ENCODE measurements around the gene ELF4. TPM values are rescaled to one million over a fixed set of nuclear protein-coding genes. Genes with fewer than 3 reads are reported as not detected.

ELF4 gene
- total RNA-seq, 2 experiments from 2014 or later: 46.0 to 49.5 TPM

- POLR2A ChIA-PET: no interaction called here
- no peak overlapping the region for H3K27ac Mint-ChIP-seq
- H3K27me3 Mint-ChIP-seq: no peaks in the 10 kb centered on the region
These were observed 60.5 kb downstream of the ELF4 start for GRCh38 chrX:130049821-130050220.

DNA sequence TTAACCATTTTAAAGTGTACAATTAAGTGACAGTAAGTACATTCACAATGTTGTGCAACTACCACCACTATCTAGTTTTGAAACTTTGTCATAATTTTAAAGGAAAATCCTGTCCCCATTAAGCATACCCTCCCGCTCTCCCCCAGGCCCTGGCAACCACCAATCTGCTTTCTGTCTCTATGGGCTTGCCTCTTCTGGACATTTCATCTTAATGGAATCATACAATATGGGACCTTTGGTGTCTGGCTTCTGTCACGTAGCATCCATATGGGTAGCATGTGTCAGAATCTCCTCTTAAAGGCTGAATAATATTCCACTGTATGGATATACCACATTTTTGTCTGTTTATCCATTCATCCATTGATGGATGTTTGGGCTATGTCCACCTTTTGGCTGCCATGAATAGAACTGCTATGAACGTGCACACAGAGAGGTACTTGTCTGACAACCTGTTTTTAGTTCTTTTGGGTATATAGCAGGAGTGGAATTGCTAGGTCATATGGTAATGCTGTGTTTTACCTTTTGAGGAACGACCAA, 61.5 kb downstream of the ELF4 start:
- Mint-ChIP-seq H3K4me3 (no peak overlapping the region), H3K4me1 (no peaks in the 10 kb centered on the region)
- POLR2A ChIA-PET: no interaction called here

More at GRCh38 chrX:130049821-130050220, 60.5 kb downstream of the ELF4 start:
- Mint-ChIP-seq H3K4me3 (no peak overlapping the region), H3K4me1 (no peaks in the 10 kb centered on the region), H3K9me3 (no peaks in the 10 kb centered on the region), H3K36me3 (ENCODE audit: low read depth) (peaks cover 2% of the 10 kb centered on the region)
- DNase-seq: no peak
- CTCF ChIA-PET: interaction anchor here (0.7 kb wide), 1 partner anchor 11 kb away, joined by 3 read pairs; no protein-coding TSS in a partner anchor

GRCh38 chrX:130047416-130047815, 62.9 kb downstream of the ELF4 start:
- peaks cover 2% of the 10 kb centered on the region for H3K36me3 Mint-ChIP-seq (ENCODE audit: low read depth)
- H3K4me1 Mint-ChIP-seq: no peaks in the 10 kb centered on the region
- no peaks in the 10 kb centered on the region for H3K27me3 Mint-ChIP-seq
- H3K9me3 Mint-ChIP-seq: no peaks in the 10 kb centered on the region
- DNase-seq: no peak
- CTCF ChIA-PET: interaction anchor here (0.9 to 1.5 kb wide), 5 partner anchors 23 to 451 kb away, joined by 3 read pairs; no protein-coding TSS in a partner anchor
- POLR2A ChIA-PET: no interaction called here
- no peak overlapping the region for H3K27ac Mint-ChIP-seq
- no peak overlapping the region for H3K4me3 Mint-ChIP-seq

More for the DNA sequence above, 61.5 kb downstream of the ELF4 start:
- Mint-ChIP-seq H3K36me3 (ENCODE audit: low read depth) (peaks cover 2% of the 10 kb centered on the region), H3K27me3 (no peaks in the 10 kb centered on the region), H3K9me3 (no peaks in the 10 kb centered on the region), H3K27ac (no peak overlapping the region)
- CTCF ChIA-PET: interaction anchor here (1.1 kb wide), 1 partner anchor 24 kb away, joined by 3 read pairs; no protein-coding TSS in a partner anchor
- DNase-seq: no peak

DNA sequence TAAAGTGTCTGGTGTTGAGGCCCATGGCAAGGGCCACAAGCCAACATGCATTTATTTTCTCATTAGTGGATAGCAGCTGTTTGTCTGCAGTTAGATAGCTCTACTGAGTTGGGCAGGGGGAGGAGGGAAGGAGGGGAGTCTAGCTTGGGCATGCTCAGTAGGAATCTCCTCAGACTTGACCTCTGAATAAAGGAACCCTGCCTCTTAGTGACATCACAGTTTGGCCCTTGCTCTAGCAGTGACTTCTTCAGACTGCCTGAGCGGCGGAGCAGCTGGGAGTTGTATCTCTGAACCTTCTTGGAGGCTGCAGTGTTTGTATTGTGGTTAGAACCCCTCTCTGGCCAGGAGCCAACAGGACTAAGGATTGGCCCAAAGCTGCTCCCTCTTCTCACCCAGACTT, 70.5 kb downstream of the ELF4 start:
- ChIA-PET CTCF (interaction anchor here (0.9 to 2.0 kb wide), 6 partner anchors 11 to 114 kb away, joined by 3 to 9 read pairs (median 4); no protein-coding TSS in a partner anchor), POLR2A (no interaction called here)
- Mint-ChIP-seq H3K27ac (no peak overlapping the region), H3K36me3 (ENCODE audit: low read depth) (no peaks in the 10 kb centered on the region), H3K4me3 (no peak overlapping the region), H3K27me3 (no peaks in the 10 kb centered on the region), H3K4me1 (no peaks in the 10 kb centered on the region), H3K9me3 (no peaks in the 10 kb centered on the region)
- DNase-seq: no peak

GRCh38 chrX:130034178-130034577, 76.1 kb downstream of the ELF4 start:
- H3K27me3 Mint-ChIP-seq: no peaks in the 10 kb centered on the region
- no peak overlapping the region for H3K4me3 Mint-ChIP-seq
- no peaks in the 10 kb centered on the region for H3K36me3 Mint-ChIP-seq (ENCODE audit: low read depth)
- no peak overlapping the region for H3K27ac Mint-ChIP-seq
- ChIA-PET POLR2A (no interaction called here), CTCF (interaction anchor here (0.6 to 1.1 kb wide), 2 partner anchors 41 to 48 kb away, joined by 3 read pairs; no protein-coding TSS in a partner anchor)
- H3K9me3 Mint-ChIP-seq: no peaks in the 10 kb centered on the region
- H3K4me1 Mint-ChIP-seq: no peaks in the 10 kb centered on the region
- DNase-seq: no peak

- H3K27me3 Mint-ChIP-seq: no peaks in the 10 kb centered on the region
- H3K4me3 Mint-ChIP-seq: no peak overlapping the region
- POLR2A ChIA-PET: no interaction called here
- no peak overlapping the region for H3K27ac Mint-ChIP-seq
- H3K36me3 Mint-ChIP-seq (ENCODE audit: low read depth): peaks cover 2% of the 10 kb centered on the region
- no peaks in the 10 kb centered on the region for H3K9me3 Mint-ChIP-seq
- DNase-seq: no peak
- H3K4me1 Mint-ChIP-seq: peaks cover 2% of the 10 kb centered on the region
- CTCF ChIA-PET: interaction anchor here (2.3 kb wide), 1 partner anchor 28 kb away, joined by 6 read pairs; no protein-coding TSS in a partner anchor
These were observed 77.7 kb downstream of the ELF4 start for GRCh38 chrX:130032552-130032951.

DNA sequence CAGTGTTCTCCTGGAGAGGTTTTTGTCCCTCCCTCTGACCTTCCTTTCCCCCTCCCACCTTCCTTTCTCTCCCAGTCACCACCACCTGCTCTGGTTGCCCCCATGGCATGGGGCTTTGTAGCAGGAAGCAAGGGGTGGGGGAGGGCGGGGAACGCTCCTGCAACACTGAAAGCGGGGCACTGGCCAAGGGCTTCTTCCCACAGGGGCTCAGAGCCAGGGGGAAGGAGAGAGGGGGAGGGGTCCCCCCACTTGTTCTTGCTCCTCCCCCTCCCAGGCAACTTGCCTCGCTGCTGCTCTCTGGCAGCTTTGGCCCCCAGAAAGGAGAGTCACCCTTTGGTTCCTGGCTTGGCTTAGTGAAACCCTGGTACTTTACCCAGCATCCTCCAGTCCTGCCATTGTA, 79.5 kb downstream of the ELF4 start:
- Mint-ChIP-seq H3K9me3 (no peaks in the 10 kb centered on the region), H3K4me3 (no peak overlapping the region), H3K27me3 (no peaks in the 10 kb centered on the region), H3K27ac (no peak overlapping the region), H3K4me1 (peaks cover 2% of the 10 kb centered on the region), H3K36me3 (ENCODE audit: low read depth) (peaks cover 2% of the 10 kb centered on the region)
- POLR2A ChIA-PET: no interaction called here
- DNase-seq: no peak
- CTCF ChIA-PET: interaction anchor here (0.7 kb wide), 1 partner anchor 258 kb away, joined by 3 read pairs; no protein-coding TSS in a partner anchor

GRCh38 chrX:130028196-130028595, 82.1 kb downstream of the ELF4 start:
- peak; percentile 51 for DNase-seq
- Mint-ChIP-seq H3K27me3 (no peaks in the 10 kb centered on the region), H3K4me3 (no peak overlapping the region), H3K27ac (no peak overlapping the region), H3K9me3 (no peaks in the 10 kb centered on the region), H3K36me3 (ENCODE audit: low read depth) (peaks cover 3% of the 10 kb centered on the region), H3K4me1 (peaks cover 18% of the 10 kb centered on the region)
- ChIA-PET POLR2A (no interaction called here), CTCF (interaction anchor here (0.6 to 3.0 kb wide), 10 partner anchors 9 to 113 kb away, joined by 3 to 19 read pairs (median 6); no protein-coding TSS in a partner anchor)

DNA sequence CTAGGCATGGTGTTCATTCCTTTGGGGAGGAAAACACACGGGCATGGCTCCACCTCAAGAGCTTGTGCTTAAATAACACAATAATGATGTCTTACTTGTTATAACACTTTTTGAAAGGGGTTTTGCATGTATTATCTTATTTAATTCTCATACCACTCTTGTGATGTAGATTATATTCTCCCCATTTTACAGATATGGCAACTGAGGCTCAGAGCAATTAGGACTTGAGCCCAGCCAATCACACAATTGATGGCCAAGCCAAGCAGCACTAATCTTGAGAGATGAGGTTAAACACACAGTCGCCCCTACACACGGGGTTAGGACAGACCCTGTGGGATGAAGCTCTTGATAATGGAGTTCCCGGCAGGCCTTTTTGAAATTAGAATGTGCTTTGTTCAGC, 82.7 kb downstream of the ELF4 start:
- no peaks in the 10 kb centered on the region for H3K9me3 Mint-ChIP-seq
- peaks cover 3% of the 10 kb centered on the region for H3K36me3 Mint-ChIP-seq (ENCODE audit: low read depth)
- DNase-seq: no peak
- POLR2A ChIA-PET: no interaction called here
- no peak overlapping the region for H3K4me3 Mint-ChIP-seq
- H3K27me3 Mint-ChIP-seq: no peaks in the 10 kb centered on the region
- no peak overlapping the region for H3K27ac Mint-ChIP-seq
- peaks cover 18% of the 10 kb centered on the region for H3K4me1 Mint-ChIP-seq
- CTCF ChIA-PET: interaction anchor here (0.6 to 3.0 kb wide), 9 partner anchors 9 to 112 kb away, joined by 3 to 19 read pairs (median 6); no protein-coding TSS in a partner anchor

GRCh38 chrX:130025256-130025655, 85.0 kb downstream of the ELF4 start:
- Mint-ChIP-seq H3K4me1 (peaks cover 18% of the 10 kb centered on the region), H3K4me3 (no peak overlapping the region), H3K27me3 (no peaks in the 10 kb centered on the region), H3K9me3 (no peaks in the 10 kb centered on the region), H3K27ac (no peak overlapping the region), H3K36me3 (ENCODE audit: low read depth) (peaks cover 3% of the 10 kb centered on the region)
- DNase-seq: no peak
- ChIA-PET CTCF (interaction anchor here (1.1 to 1.5 kb wide), 3 partner anchors 10 to 100 kb away, joined by 3 to 8 read pairs (median 3); no protein-coding TSS in a partner anchor), POLR2A (interaction anchor here (0.6 kb wide), 1 partner anchor 64 kb away, joined by 4 read pairs; no protein-coding TSS in a partner anchor)

DNA sequence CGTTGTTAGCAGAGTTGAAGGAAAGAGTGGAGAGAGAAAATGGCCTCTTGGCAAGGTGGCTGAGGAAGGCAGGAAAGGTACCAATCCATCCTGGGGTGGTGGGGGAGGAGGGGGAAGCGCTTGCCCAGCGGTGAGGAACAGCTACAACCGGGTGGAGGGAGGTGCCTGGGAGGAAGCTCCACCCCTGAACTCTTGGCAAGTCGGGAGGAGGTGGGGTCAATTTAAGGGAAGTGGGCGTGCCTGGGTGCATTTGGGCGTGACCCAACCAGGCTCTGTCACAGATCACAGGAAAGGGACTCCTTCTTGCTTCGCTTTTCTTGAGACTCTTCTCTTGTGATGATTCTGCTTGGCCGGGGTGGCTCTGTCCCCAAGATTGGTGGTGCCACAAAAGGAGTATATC, 86.2 kb downstream of the ELF4 start:
- no peaks in the 10 kb centered on the region for H3K27me3 Mint-ChIP-seq
- ChIA-PET CTCF (interaction anchor here (0.8 to 2.0 kb wide), 9 partner anchors 10 to 138 kb away, joined by 3 to 13 read pairs (median 3); partner anchors contain the start of gene UTP14A), POLR2A (no interaction called here)
- H3K4me1 Mint-ChIP-seq: peaks cover 18% of the 10 kb centered on the region
- peak; percentile 85 for DNase-seq
- no peaks in the 10 kb centered on the region for H3K9me3 Mint-ChIP-seq
- H3K4me3 Mint-ChIP-seq: peak overlapping the region; percentile 22
- H3K36me3 Mint-ChIP-seq (ENCODE audit: low read depth): peaks cover 3% of the 10 kb centered on the region
- peak overlapping the region; percentile 79 for H3K27ac Mint-ChIP-seq

DNA sequence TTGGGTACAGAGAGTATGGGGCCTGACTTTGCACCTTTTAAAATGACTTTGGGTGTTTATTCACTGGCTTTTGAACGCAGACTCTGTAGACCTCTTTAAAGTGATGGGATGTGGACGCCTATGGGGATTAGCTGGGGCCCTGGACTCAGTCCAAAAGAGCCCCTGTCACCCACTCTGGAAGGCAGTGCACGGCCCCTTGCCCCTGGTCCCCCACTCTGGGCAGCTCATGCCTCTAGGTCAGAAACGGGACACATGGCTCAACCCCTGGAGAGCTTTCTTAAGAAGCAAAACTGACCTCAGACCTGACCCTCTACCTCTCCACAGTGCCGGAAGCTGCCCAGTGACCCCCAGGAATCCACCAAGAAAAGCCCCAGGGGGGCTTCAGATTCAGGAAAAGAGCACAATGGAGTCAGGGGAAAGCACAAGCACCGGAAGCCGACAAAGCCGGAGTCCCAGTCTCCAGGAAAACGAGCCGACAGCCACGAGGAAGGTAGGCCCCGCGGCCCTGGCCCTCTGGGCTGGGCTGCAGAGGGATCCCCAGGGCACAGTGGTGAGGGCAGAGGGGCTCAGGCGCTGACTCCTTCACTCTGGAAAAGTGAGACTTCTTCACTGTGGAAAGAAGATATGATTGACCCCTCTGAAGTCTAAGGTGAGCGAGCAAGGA, 89.5 kb downstream of the ELF4 start:
- CTCF ChIA-PET: interaction anchor here (0.8 kb wide), 1 partner anchor 18 kb away, joined by 3 read pairs; no protein-coding TSS in a partner anchor
- no peak for DNase-seq
- POLR2A ChIA-PET: no interaction called here
- H3K36me3 Mint-ChIP-seq (ENCODE audit: low read depth): peaks cover 2% of the 10 kb centered on the region
- peaks cover 15% of the 10 kb centered on the region for H3K4me1 Mint-ChIP-seq
- H3K4me3 Mint-ChIP-seq: no peak overlapping the region
- no peaks in the 10 kb centered on the region for H3K9me3 Mint-ChIP-seq
- H3K27me3 Mint-ChIP-seq: no peaks in the 10 kb centered on the region
- H3K27ac Mint-ChIP-seq: no peak overlapping the region

DNA sequence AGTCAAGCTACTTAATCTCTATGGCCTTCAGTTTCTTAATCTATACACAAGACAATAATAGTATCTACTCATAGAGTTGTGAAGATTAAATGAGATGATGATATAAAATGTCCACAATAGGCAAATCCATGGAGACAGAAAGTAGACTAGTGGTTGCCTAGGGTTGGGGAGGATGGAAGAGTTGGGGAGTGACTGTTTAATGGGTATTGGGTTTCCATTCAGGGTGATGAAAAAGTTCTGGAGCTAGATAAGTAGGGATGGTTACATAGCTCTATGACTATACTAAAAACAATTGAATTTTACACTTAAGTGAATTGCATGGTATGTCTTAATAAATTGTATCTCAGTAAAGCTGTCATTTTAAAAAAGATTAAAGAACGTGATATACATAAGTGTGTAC, 92.2 kb downstream of the ELF4 start:
- ChIA-PET CTCF (interaction anchor here (0.7 to 1.9 kb wide), 3 partner anchors 10 to 251 kb away, joined by 3 to 8 read pairs (median 4); no protein-coding TSS in a partner anchor), POLR2A (no interaction called here)
- no peak overlapping the region for H3K27ac Mint-ChIP-seq
- no peak for DNase-seq
- H3K9me3 Mint-ChIP-seq: no peaks in the 10 kb centered on the region
- no peak overlapping the region for H3K4me3 Mint-ChIP-seq
- no peaks in the 10 kb centered on the region for H3K27me3 Mint-ChIP-seq
- no peaks in the 10 kb centered on the region for H3K4me1 Mint-ChIP-seq
- no peaks in the 10 kb centered on the region for H3K36me3 Mint-ChIP-seq (ENCODE audit: low read depth)

All from activated CD4-positive, alpha-beta T cell treated with anti-CD3 and anti-CD28 coated beads, Interleukin-2, amount 10 ng/mL, durations not matched to agents 7 days and 5 days (primary cell).